Hematopoietic multipotent progenitor cell treated with erythropoietin and hydrocortisone succinate and interleukin-3 and kit ligand, for 4 days (in vitro differentiated cells): Measurements from ENCODE around the gene MPND.

Source experiments
- DNase-seq: peaks from one replicate; pipeline ENCODE4 v3.0.0-alpha.2; 2015

MPND gene

DNA sequence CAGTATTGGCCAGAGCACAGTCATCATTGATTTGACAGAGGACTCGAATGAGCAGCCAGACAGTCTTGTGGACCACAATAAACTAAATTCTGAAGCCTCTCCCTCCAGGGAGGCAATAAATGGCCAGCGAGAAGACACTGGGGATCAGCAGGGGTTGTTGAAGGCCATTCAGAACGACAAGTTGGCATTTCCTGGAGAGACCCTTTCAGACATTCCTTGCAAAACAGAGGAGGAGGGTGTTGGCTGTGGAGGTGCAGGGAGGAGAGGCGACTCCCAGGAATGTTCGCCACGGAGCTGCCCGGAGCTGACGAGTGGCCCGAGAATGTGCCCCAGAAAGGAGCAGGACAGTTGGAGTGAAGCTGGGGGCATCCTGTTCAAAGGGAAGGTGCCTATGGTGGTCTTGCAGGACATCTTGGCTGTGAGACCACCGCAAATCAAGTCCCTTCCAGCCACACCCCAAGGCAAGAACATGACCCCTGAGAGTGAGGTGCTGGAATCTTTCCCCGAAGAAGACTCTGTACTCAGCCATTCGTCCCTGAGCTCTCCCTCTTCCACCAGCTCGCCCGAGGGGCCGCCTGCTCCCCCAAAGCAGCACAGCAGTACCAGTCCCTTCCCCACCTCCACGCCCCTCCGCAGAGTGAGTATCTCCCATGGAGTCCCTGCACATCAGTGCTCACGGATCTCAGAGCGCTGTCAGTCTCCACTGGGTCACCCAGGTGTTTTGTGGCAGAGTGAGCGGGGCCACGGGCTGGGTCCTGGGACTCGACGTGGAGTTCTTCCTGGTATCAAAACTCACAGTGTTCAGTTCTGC, 66.0 kb downstream of the MPND start:
- no peak for DNase-seq
